Measurements from ENCODE around the gene MRPS33. TPM values are rescaled to one million over a fixed set of nuclear protein-coding genes. Genes with fewer than 3 reads are reported as not detected.

The MRPS33 gene
- total and polyA plus RNA-seq, 9 donors: 20.0 to 82.1 (median 42.1) TPM

- H3K4me1 ChIP-seq (ENCODE audit: insufficient read depth): peaks cover 2% of the 10 kb centered on the region
- WGBS, 3 donors: 61 to 70% (median 66%) methylated on average over 4 of the region's 4 CpGs
- H3K36me3 ChIP-seq: no peaks in the 10 kb centered on the region
- intact Hi-C loops (cut with DNase I): loop anchor here in 2 of 4 donors (5.0 kb wide), 2 partner anchors 199 to 314 kb away; partner anchors contain the start of gene NDUFB2 (in 1 of the 2)
- TF ChIP-seq EP300 (IDR thresholded peaks at IDR 0.05): no peak
- no peak for TF ChIP-seq CTCF (IDR thresholded peaks at IDR 0.05)
- no peak for TF ChIP-seq POLR2A (IDR thresholded peaks at IDR 0.05)
- no peaks in the 10 kb centered on the region for H3K27me3 ChIP-seq
- DNase-seq: no peak
- H3K4me3 ChIP-seq: no peak overlapping the region
- no peaks in the 10 kb centered on the region for H3K9me3 ChIP-seq
- no peak overlapping the region for H3K27ac ChIP-seq
These were observed 3.3 kb downstream of the MRPS33 start for GRCh38 chr7:141011443-141011842.

- Histone ChIP-seq H3K4me1 (ENCODE audit: insufficient read depth) (no peaks in the 10 kb centered on the region), H3K36me3 (no peaks in the 10 kb centered on the region), H3K27me3 (no peaks in the 10 kb centered on the region), H3K9me3 (no peaks in the 10 kb centered on the region), H3K27ac (no peak overlapping the region), H3K4me3 (no peak overlapping the region)
- no peak for DNase-seq
- WGBS, 3 donors: 71 to 80% (median 75%) methylated on average over 8 of the region's 8 CpGs
- no peak for TF ChIP-seq EP300 (IDR thresholded peaks at IDR 0.05)
- TF ChIP-seq POLR2A (IDR thresholded peaks at IDR 0.05): no peak
- TF ChIP-seq CTCF (IDR thresholded peaks at IDR 0.05): no peak
- intact Hi-C loops (cut with DNase I): loop anchor here in 1 of 4 donors (10.0 kb wide), 1 partner anchor 199 kb away; no protein-coding TSS in a partner anchor
These were observed 11.3 kb downstream of the MRPS33 start for GRCh38 chr7:141003172-141004065.

GRCh38 chr7:141001546-141001945 lies 13.2 kb downstream of the MRPS33 start:
- Histone ChIP-seq H3K36me3 (no peaks in the 10 kb centered on the region), H3K4me1 (ENCODE audit: insufficient read depth) (no peaks in the 10 kb centered on the region), H3K4me3 (no peak overlapping the region), H3K27me3 (no peaks in the 10 kb centered on the region), H3K27ac (no peak overlapping the region), H3K9me3 (no peaks in the 10 kb centered on the region)
- WGBS, 3 donors: 12 to 32% (median 17%) methylated on average over 1 of the region's 1 CpG
- DNase-seq: no peak
- TF ChIP-seq CTCF (IDR thresholded peaks at IDR 0.05) (no peak), EP300 (IDR thresholded peaks at IDR 0.05) (no peak), POLR2A (IDR thresholded peaks at IDR 0.05) (no peak)
- intact Hi-C loops (cut with DNase I): loop anchor here in 1 of 4 donors (10.0 kb wide), 1 partner anchor 197 kb away; no protein-coding TSS in a partner anchor

- intact Hi-C loops (cut with DNase I): loop anchor here in 1 of 4 donors (10.0 kb wide), 1 partner anchor 196 kb away; no protein-coding TSS in a partner anchor
- no peak overlapping the region for H3K27ac ChIP-seq
- DNase-seq: no peak
- H3K27me3 ChIP-seq: no peaks in the 10 kb centered on the region
- TF ChIP-seq CTCF (IDR thresholded peaks at IDR 0.05): no peak
- TF ChIP-seq EP300 (IDR thresholded peaks at IDR 0.05): no peak
- TF ChIP-seq POLR2A (IDR thresholded peaks at IDR 0.05): no peak
- H3K9me3 ChIP-seq: no peaks in the 10 kb centered on the region
- H3K36me3 ChIP-seq: no peaks in the 10 kb centered on the region
- no peaks in the 10 kb centered on the region for H3K4me1 ChIP-seq (ENCODE audit: insufficient read depth)
- no peak overlapping the region for H3K4me3 ChIP-seq
- WGBS, 3 donors: 95 to 100% (median 96%) methylated on average over 3 of the region's 3 CpGs
These were observed 13.6 kb downstream of the MRPS33 start for GRCh38 chr7:141001122-141001521.
